Ovary (tissue), 9 donors: ENCODE data around the gene UST. TPM values are rescaled to one million over a fixed set of nuclear protein-coding genes. Genes with fewer than 3 reads are reported as not detected.

ENCODE experiments used
- DNase-seq, 5 donors: peaks; one replicate each; pipeline ENCODE4 v3.0.0-alpha.2; 2019 to 2020
- H3K27ac ChIP-seq, 2 donors: fragments of 200-600 bp; one replicate each; pipeline versions ENCODE4 v1.5.1 to v1.8.0; 2019 to 2022
- H3K27me3 ChIP-seq: fragments of 200-600 bp; one replicate; pipeline ENCODE4 v1.8.0; 2022
- H3K36me3 ChIP-seq: fragments of 200-600 bp; sonication (generic); one replicate; pipeline ENCODE4 v1.5.1; 2019
- H3K4me1 ChIP-seq: one replicate; pipeline ENCODE4 v1.8.1; 2013; ENCODE audit warnings: mild to moderate bottlenecking, moderate library complexity; ENCODE audit not compliant: insufficient read depth
- H3K4me3 ChIP-seq: fragments of 200-600 bp; sonication (generic); one replicate; pipeline ENCODE4 v1.5.1; 2017
- H3K9me3 ChIP-seq, 2 donors: fragments of 200-600 bp in 1 of 2; sonication (generic) in 1 of 2; one replicate each; pipeline versions ENCODE4 v1.5.1 to v1.8.1; 2013 to 2019; ENCODE audit warnings: mild to moderate bottlenecking in 1 of 2, moderate library complexity in 1 of 2
- CTCF ChIP-seq, 3 donors: fragments of 450-650 bp in 2 of 3; fragments of 200-600 bp in 1 of 3; IDR thresholded peaks; one replicate each; pipeline versions ENCODE4 v1.5.1 to v1.8.0; 2016 to 2022; ENCODE audit warnings: antibody characterized with exemption in 3 of 3, mild to moderate bottlenecking in 1 of 3
- EP300 ChIP-seq: sonication (generic); formaldehyde crosslinking; IDR thresholded peaks from one replicate; pipeline ENCODE4 v1.6.1; 2017; ENCODE audit warnings: antibody characterized with exemption
- POLR2A ChIP-seq: fragments of 450-650 bp; IDR thresholded peaks from one replicate; pipeline ENCODE4 v1.6.1; 2017; ENCODE audit warnings: antibody characterized with exemption, mild to moderate bottlenecking, moderate library complexity
- WGBS, 3 donors: extraction: QIAGEN DNeasy Blood & Tissue Kit in 1 of 3; methylation state at CpG; one replicate each; pipeline versions ENCODE4 v1.1.5 to v1.1.7; 2013 to 2017; 5-methylcytosine and 5-hydroxymethylcytosine counted together
- intact Hi-C, 4 donors: fragments of 100-400 bp; cut with DNase I; formaldehyde crosslinking; loops; one replicate each; pipeline versions ENCODE4 v1.11.0 to v1.15.1; 2022 to 2023
- polyA plus RNA-seq, 2 donors: library from polyadenylated mRNA; stranded (reverse); fragments of 200-250 nt in 1 of 2; fragments of 350-450 nt in 1 of 2; fragmentation: Illumina TruSeq in 1 of 2; extraction: RNeasy Lipid Tissue Mini Kit (QIAGEN cat#74804) in 1 of 2; gene quantifications; one replicate each; pipeline ENCODE4 v1.2.3, GENCODE V29; 2013 to 2014
- total RNA-seq, 7 donors: library from RNA; depleted of rRNA in 2 of 7; stranded (reverse); fragments of >200 nt in 2 of 7; fragmentation: NEBNext Ultra II Directional in 3 of 7; extraction: Animal tissue kit (Norgen Biotek cat#: 25700) in 3 of 7; gene quantifications; one replicate each; pipeline versions ENCODE4 v1.1.0 to v1.2.4, GENCODE V29; 2016 to 2023
- donor health status: DM: no; HTN: no; CAD: no; lungs with moderate emphysema.
- donor health status: DM: no; HTN: no; CAD: no.
- donor health status: Bipolar disorder and iron deficiency.
- donor health status: DM: yes; HTN: yes; CAD: no.
- donor health status: DM: no; HTN: no; CAD: no.
- donor health status: DM: yes; HTN: yes; CAD: no.

UST gene
- total and polyA plus RNA-seq, 9 donors: 11.8 to 20.1 (median 16.5) TPM

DNA sequence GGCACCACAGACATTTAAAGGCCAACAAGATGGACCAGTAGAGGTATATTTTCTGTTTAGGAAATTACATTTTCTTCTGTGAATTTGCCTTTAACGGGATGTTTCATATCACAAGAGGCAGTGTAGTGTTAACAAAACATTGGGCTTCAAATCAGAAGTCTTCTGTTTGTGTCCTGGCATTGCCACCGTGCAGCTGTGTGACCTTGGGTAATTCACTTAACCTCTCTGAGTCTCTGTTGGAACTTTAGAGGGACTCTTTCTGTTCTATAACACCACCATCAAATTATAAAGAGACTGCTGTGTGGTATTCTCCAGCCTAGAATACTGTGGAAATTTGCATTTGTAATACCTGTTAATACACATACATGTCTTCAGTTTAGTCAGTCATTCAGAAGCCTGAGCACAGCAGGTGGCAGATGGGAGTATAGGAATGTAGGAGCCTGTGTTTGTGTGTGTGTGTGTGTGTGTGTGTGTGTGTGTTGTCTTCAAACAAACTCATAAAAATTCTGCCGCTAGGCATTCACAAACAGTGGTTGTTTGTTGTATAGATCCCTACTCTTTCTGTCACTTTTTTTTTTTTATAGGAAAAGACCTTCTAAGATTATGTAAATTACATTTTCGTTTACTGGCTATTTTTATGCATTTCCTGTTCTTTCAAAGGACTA, 22.6 kb downstream of the UST start:
- Histone ChIP-seq H3K9me3 (no peaks in the 10 kb centered on the region), H3K27ac (no peak overlapping the region), H3K27me3 (no peaks in the 10 kb centered on the region), H3K36me3 (no peaks in the 10 kb centered on the region), H3K4me3 (no peak overlapping the region), H3K4me1 (peaks cover 3% of the 10 kb centered on the region)
- 51 to 67% (median 61%) methylated on average over 4 of the region's 4 CpGs for WGBS, 3 donors
- TF ChIP-seq EP300: no peak
- TF ChIP-seq CTCF (IDR thresholded peaks at IDR 0.05): no peak
- no peak for TF ChIP-seq POLR2A
- DNase-seq: no peak
- intact Hi-C loops: no loop called here

- no peaks in the 10 kb centered on the region for H3K9me3 ChIP-seq
- H3K36me3 ChIP-seq: no peaks in the 10 kb centered on the region
- H3K4me1 ChIP-seq: peaks cover 3% of the 10 kb centered on the region
- no peak overlapping the region for H3K27ac ChIP-seq
- no peak overlapping the region for H3K4me3 ChIP-seq
- 91 to 95% (median 95%) methylated on average over 8 of the region's 8 CpGs for WGBS, 3 donors
- no peaks in the 10 kb centered on the region for H3K27me3 ChIP-seq
- intact Hi-C loops: loop anchor here in 1 of 4 donors (10.0 kb wide), 1 partner anchor 574 kb away; no protein-coding TSS in a partner anchor
- TF ChIP-seq CTCF (IDR thresholded peaks at IDR 0.05) (no peak), EP300 (no peak)
- DNase-seq: no peak
These were observed 23.8 kb downstream of the UST start for GRCh38 chr6:148770408-148771211.

DNA sequence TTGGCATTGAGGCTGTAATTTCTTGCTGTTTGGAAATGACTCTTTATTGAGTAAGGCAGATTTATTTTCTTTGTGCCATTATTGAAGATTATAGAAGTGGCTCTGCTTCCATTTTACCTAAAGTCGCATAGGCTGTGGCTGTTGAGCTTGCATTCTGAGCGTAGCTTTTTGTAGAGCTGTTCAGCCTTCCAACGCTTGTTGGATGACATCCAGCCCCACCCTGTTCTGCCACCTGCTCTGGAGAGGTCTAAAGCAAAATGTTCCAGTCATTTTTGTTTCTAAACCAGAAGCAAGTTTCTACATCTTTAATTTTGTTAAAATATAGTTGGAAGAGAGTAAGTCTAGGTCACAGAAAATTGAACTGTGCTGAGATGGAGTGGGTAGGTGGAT, 24.4 kb downstream of the UST start:
- H3K4me1 ChIP-seq: peaks cover 3% of the 10 kb centered on the region
- H3K9me3 ChIP-seq: no peaks in the 10 kb centered on the region
- 56 to 75% (median 62%) methylated on average over 3 of the region's 3 CpGs for WGBS, 3 donors
- H3K27me3 ChIP-seq: no peaks in the 10 kb centered on the region
- no peak overlapping the region for H3K4me3 ChIP-seq
- no peak overlapping the region for H3K27ac ChIP-seq
- H3K36me3 ChIP-seq: no peaks in the 10 kb centered on the region
- TF ChIP-seq POLR2A: no peak
- TF ChIP-seq EP300: no peak
- no peak for TF ChIP-seq CTCF (IDR thresholded peaks at IDR 0.05)
- no peak for DNase-seq
- intact Hi-C loops: loop anchor here in 1 of 4 donors (10.0 kb wide), 1 partner anchor 574 kb away; no protein-coding TSS in a partner anchor

GRCh38 chr6:148771896-148772554, 25.2 kb downstream of the UST start:
- peaks cover 7% of the 10 kb centered on the region for H3K4me1 ChIP-seq
- TF ChIP-seq POLR2A (no peak), EP300 (no peak), CTCF (IDR thresholded peaks at IDR 0.05) (no peak)
- intact Hi-C loops: loop anchor here in 1 of 4 donors (10.0 kb wide), 1 partner anchor 573 kb away; no protein-coding TSS in a partner anchor

More at GRCh38 chr6:148771896-148772554, 25.2 kb downstream of the UST start:
- Histone ChIP-seq H3K9me3 (no peaks in the 10 kb centered on the region), H3K4me3 (no peak overlapping the region), H3K36me3 (no peaks in the 10 kb centered on the region), H3K27me3 (no peaks in the 10 kb centered on the region), H3K27ac (no peak overlapping the region)
- no peak for DNase-seq
- WGBS, 3 donors: 84 to 89% (median 86%) methylated on average over 6 of the region's 6 CpGs
